NK-92 treated with Interleukin-12 subunit alpha and Interleukin-12 subunit beta, amount 100 ng/mL, for 24 hours (cell line): ENCODE results near the gene TRPM3.

Source experiments
- DNase-seq: peaks from one replicate; lab custom pipeline; 2025; lab: John Stamatoyannopoulos, UW

TRPM3 gene

DNA sequence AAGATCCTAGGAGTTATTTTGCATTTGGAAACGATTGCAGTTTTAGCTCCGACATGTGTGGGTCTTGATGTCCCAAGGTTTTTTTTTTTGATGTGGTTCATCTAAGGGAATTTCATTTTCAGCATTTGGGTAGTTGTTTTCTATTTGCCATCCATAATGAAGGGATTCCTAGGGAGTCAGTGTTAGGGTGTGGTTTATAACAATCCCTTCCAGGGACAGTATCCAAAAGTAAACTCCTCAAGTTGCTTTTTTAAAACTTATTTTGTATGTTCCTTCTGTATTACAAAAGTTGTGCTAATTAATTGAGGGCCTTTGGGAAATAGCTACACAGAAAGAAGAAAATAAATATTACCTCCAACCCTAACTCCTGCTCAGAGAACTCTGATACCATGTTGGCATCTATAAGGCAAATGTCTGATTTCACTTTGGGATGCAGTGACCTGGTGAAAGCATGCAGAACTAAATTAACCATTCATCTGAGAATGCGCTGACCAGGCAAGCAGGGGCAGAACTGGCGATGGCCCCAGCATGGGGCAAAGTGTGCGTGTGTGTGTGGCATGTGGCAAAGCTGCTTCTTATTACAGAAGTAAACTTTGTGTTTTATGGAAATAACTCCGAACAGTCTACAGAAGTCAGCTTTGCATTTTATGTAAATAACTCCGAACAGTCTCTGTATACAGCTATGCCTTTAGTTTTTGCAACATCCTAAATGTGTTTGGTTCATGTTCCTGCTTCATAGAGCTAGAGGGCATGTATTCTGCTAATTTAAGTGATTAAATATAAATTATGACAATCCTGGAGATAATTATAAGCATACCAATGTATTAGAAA is 237.2 kb downstream of the TRPM3 start:
- DNase-seq, result no peak

DNA sequence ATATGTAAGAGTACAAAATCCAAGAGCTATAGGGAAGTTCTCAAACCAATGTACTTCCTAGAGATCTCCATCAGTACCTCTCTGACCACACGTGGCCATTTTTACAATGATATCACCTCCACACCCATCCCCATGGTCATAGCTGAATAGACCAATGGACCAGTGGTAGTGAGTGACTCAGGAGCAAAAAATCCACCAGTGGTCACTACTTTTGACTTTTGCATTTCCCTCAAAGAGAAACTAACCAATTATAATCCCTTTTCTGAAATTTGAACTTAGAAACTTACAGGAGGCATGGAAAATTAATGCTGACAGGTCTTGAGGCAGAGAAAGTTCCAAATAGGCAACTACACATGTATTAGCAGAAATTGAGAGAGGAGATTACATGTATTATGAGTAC is 238.4 kb downstream of the TRPM3 start:
- DNase-seq, result no peak

DNA sequence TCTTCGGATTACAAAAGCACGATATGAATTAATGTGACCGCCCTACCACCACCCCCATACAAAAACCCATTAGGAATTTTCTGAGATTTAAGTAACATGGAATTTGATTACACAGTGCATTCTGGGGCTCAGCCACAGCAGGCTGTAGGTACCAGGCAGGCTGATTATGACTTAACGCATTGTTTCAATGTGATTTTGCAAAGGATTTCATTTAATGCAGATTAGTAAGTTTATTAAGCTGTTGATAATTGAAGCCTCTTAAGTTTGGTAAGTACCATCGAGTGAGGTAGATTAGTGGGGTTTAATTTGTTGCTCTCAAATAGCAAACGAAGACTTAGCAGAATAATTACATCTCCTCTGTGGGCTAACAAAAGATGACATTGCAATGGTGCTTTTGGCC is 240.1 kb downstream of the TRPM3 start:
- no peak for DNase-seq

DNA sequence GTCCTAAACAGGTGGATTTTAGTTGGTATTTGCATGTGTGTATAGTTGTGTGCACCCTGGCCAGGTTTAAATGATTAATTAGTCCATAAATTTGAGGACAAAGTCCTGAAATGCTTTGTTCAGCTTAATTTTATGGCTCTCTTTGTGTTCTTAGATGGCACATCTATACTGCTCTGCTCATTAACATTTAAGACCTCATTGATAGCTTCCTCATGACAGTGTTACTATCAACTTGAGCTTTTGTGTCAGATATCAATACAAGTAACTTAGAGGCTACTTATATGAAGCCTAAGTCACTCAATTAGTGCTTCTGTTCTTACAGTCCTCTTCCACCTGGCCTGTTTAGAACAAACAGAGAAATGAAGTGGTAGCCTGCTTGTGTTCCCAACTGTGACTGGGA is 240.9 kb downstream of the TRPM3 start:
- DNase-seq, result no peak

DNA sequence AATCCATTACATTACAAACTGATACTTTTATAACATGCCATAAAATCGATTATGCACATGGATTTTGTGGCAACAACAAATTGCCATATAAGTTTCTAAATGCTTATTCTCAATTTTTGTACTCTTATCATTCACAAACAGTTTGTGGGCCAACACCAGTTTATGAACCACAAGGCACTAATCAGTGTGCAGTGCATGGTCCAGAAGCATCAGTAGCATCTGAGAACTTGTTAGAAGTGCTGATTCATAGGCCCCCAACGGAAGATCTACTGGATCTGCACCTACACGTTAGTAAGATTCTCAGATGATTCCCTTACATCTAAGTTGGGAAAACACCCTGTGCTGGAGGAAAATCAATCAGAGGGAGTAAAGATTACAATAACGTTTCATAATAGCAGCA is 242.8 kb downstream of the TRPM3 start:
- no peak for DNase-seq

DNA sequence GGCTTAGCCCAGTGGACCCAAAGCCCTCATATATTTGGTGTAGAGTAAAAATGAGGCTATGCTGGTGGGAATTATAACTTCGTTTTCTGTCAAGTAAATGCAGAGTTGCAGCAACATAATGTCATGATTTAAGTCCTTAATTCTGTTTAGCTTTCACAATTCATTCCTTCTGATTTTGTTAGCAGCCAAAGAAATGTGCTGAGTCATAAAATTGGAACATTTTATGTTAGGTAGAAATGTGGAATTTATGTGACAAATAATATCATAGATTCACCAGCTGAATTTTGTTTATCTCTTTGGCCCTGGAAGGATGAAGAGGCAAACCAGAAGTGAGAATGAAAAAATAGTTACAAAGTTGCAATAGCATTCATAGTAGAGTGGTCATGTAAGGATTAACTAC is 247.0 kb downstream of the TRPM3 start:
- DNase-seq, result no peak

DNA sequence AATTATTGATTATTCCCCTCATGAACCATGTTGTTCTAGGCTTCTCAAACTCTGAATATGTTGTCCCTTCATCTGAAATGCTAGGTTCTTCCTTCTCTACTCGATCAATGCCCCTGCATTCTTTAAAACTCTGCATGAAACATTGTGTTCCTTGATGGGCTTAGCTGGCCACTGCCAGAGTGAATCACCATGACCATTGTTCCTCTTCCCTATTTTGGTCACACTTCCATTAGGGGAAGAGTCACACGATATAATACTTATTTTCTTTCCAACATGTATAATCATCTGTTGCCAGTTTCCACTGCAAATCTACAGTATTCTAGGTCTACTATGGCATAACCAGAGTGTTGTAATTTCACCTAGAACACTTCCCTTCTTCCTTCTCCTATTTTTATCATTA is 247.9 kb downstream of the TRPM3 start:
- DNase-seq, result no peak

DNA sequence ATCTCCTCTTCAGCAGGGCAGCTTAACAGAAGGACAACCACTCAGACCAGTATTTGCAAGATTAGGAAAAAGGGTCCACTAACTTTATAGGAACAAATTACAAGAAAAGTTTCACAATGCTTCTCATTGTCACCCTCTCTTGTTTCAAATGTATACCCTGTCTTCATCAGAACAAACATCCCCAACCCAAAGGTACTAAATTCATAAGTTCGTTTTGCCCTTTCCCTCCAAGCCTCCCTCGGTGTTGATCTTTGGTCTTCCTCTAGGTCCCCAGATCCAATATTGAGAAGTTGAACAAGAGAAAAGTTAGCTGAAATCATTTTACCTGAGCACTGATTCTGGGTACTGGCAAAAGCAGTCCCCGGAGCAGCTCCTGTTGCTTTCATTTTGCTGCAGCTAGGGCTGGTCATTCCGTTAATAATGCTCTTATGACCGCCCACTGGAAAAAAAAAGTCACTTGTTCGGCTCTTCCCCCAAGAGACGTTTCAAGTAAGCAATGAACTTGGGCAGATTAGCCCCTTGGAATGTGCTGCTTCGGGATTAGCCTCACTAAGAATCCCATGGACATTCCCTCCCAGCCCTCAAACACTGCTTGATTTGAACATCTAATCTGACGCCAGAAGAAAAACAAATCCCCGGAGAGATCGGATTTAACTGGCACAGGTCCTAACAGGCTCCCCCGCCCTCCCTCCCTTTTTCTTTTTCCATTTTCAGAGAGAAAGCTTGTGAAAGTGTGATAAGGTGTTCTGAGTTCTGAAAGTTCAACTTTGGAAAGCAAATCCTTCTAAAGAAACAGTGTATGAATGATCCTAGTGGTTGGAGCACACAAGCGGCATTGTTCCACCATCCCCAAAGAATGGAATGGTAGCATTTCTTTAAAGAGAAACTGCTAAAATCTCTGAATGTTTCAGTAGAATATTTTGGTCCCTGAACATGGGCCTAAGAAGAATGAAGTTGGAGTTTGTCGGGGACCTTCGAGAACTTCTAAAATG is 252.5 kb downstream of the TRPM3 start:
- no peak for DNase-seq

DNA sequence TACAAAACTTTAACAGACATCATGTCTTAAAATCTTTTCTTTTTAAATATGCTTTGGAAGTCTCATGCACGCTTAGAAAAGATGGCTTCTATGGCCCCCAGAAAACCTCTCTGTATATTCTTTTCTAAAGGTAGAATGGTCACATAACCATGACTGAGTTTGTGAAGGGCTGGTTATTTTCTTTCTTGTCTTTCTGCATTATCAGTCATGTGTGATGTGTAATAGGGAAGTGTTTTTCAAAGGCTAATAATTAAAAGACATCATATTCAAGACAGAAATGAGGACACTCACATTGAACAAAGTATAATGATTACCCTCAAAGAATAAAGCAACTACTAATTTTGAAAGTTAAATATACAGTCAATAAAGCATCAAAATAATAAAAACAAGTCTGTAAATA is 253.4 kb downstream of the TRPM3 start:
- no peak for DNase-seq

DNA sequence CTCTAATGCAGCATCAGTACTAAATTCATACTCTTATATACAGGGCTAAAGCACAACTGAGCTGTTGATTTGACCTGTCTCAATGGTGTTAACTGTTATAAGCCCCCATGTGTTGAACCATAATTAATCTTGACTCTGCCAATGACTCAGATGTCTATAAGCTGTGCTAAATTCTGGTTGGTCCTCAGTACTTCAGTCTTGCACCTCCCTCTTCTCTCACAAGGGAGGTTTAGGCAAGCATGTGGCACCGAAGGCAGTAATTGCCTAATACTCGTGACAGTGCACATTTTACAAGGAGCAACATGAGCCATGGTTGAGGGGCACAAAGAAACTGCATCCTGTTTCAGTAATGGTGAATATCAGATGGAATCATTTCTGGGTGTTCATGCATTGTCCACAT is 255.9 kb downstream of the TRPM3 start:
- no peak for DNase-seq

DNA sequence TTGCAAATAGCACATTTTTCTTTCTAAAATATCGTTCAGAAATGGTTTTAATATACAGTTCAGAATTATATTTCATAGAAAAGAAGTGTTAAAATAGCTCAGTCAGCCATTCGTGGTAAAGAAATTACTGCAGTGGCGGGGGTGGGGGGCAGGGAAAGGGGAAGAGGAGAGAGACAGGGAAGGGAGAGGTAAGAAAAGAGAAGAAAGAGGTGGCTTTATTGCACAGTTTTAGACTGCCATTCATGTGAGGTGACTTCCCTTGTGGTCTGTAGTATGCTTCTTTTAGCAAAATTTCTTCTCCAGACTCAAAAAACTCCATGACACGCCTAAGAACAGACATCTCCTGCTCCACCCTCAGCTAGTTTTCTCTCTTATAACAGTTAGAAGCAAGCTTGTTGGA is 259.6 kb downstream of the TRPM3 start:
- DNase-seq, result no peak

DNA sequence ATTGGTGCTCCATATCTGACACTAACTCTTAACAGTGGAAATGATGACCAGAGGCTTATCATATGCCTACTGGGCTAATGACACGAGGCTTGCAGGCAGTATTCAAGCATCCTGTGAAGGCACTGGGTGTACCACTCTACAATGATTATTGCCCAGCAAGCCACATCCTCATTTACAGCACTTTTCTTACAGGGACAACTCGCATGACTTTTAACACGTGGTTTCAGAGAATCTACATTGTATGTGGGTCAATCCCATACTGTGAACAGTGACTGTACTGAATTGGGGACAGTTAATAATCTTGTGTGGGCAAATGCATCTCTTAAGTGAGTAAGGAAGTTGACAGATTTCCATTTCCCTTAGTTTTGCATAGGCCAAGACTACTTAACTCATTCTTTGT is 260.0 kb downstream of the TRPM3 start:
- no peak for DNase-seq

DNA sequence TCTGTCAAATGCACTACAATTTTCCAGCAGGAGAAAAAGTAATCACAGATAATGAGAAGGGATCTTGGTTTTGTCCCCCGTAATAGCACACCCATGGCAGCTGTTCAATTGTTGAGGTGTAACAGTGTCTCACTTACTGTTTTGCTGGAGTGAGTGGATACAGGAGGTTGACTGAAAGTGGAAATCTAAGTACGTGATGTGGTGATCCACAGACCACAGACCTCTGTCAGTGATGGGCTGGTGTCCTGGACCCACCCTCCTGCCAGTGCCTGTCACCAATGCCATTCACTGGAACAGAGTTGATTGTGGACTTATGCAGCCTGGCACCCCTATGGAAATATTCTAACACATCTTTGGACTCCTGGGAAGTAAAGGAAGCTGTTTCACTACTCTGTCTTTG is 261.7 kb downstream of the TRPM3 start:
- DNase-seq, result no peak

DNA sequence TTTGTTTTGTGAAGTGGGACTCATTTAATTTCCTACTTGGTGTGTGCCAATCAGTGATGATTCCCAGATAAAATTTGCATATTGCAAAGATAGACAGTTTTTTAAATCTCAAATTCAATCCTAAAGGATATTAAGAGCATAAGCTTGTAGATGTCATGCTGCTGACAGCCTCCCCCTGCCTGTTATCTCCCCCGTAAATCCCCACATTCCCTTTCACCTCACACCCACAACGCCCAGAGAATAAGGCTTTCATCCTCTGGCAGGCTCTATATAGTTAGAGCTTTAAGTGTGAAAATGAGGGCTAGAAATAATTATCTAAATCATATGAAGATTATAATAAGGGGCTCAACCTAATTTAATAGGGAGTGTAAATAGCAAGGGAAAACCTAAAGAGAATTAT is 265.0 kb downstream of the TRPM3 start:
- DNase-seq, result no peak

DNA sequence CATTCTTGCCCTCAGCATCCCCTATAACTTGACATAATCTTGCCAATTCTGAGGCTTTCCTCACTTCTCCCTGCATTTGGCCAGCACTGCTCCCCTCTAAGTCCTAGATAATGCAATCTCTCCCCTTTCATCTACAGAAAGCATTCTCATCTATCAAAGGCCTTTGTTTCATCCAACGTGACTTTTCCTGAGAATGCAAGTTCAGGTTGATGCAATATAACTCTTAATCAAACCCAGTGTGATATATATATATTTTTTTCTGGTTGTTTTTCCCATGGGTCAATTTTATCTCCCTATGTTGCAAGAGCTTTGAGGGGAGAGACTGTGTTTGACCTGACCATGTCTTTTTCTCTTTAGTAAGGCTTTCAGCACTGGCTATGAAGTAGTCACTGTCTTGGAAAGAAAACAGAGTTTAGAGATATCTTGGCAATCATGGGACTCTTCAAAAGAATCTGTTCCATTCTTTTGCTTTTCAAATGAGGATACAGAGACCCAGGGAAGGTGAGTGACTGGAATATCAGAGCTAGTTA is 268.6 kb downstream of the TRPM3 start:
- DNase-seq, result no peak

DNA sequence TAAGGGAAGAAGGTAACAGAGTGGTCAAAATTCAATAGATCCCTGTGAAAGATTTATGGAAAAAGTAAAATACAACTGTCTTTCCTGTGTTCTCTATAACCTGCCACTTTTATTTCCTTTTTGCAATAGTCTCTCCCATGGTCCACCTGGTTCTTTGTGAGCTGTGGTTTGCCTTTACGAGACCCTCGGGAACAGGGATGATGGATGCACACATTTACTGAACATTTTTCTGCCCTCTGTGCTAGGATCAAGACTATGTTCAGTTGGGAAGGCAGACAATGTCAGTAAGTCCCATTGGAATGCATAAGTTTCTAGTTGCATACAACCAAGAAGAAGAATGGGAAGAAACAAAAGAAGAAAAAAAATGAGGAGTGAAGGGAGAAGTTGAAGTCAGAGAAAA is 281.2 kb downstream of the TRPM3 start:
- DNase-seq, result no peak

DNA sequence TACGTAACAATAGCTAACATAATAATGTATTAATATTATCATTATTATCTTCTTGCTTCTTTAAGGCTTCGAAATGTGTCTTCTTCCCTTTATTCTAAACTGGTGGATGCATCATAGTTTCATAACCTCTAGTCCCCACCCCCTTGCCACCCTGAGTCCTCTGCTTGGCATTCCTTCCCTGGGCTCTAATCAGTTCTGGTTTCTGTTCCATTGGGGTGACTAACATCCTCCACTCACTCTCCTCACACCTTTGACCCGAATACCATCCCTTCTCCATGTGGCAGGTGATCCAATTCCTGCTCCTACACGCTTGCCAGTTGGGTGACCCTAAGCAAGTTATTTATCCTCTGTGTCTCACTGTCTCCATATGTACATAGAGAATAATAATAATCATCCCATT is 286.1 kb downstream of the TRPM3 start:
- no peak for DNase-seq

DNA sequence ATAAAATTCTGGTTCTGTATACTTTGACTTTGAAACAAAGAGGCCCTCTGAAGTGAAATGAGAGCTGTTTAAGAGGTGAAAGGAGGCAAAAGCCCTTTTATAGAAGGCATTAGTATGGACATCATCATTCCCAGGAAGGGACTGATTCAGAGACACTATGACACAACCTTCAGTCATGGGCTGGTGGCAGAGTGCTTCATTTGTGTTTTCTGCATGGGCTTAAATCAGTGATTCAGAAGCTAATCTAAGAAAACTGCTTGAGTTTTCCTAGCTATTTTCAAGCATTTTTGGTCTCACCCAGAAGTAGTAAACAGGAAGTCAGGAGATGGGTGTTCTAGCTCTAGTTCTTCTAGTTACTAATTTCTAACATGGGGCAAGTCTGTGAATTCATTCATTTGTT is 288.9 kb downstream of the TRPM3 start:
- DNase-seq, result no peak

DNA sequence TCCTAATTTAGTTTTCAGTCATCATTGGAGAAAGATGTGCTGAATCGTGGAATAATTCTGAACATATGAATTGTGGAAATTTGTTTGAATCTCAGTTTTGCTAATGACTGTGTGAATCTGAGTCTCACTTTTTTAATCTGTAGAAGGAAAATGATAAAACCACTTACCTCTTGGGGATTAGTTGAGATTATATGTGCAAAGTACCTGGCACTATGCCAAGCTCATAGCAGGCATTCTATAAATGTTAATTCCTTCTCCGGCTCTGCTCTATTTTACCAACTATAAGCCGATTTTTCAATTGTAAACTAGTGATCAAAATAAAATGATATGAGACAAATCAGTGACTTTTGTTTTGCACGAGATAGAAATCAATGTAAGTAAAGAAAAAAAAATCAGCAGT is 290.8 kb downstream of the TRPM3 start:
- no peak for DNase-seq

DNA sequence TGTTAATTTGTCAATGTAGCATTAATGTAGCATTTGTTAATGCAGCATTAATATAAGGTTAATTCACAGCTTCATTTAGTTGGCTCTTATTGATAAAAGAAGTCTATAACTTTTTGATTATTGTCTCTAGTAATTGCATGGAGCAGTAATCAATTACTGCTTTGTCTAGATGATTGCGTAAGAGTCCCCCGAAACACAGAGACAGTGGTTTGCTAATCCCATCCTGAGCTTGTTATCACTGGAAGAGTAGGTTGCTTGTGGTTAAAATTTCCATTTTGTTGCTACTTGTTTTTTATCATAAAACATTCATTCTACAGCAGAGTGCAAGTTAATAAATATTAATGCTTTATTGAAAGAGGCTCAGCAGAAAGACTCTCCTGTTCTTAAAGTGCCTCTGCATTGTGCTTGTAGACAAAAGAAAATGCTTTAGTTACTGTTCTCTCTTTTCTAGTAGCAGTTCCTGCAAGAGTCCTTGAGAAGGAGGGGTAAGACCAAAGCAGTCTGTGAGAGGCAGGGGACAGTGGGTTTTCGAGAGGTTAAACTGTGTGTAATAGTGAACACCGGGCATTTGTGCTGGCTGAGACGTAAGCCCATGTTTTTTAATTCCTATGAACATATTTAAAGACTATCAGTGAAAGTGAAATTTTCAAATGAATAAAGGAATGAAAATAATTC is 291.7 kb downstream of the TRPM3 start:
- no peak for DNase-seq

DNA sequence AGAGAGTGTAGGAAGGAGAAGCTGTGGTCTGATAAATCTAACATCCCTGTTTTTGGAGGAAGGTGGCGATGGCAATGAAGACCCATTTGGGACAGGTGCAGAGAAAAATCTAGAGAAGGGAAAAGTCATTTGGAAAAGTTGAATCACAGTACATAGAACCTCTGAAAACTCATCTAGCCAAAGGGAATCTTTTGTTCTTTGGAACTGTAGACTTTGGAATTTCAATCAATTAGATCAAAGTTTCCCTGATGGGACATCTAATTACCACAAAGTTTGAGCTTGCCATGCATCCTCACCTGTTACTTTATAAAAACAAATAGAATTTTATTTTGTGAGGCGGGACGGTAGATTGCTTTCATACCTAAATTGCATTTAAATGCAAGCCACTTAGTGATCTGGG is 294.9 kb downstream of the TRPM3 start:
- DNase-seq, result no peak

DNA sequence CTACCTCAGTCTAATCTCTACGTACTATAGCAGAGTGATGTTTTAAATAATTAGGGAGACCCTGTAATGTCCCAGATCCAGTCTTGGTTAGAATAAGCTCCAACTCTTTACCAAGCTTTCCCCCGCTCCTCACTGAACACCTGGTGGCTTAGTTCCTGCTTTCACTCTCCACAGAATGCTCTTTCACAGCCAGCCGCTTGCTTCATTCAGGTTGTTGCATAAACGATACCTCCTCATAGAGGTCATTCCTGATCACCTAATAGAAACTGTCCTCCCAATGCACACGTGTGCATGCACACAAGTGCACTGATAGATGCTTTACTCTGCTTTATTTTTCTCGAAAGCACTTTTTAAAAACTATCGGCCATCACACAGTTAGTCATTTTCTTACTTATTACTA is 298.1 kb downstream of the TRPM3 start:
- no peak for DNase-seq
